DOHH2 (cell line): Measurements from ENCODE around the gene MYF6.

Experiments
- H3F3A ChIP-seq: fragments of 200-600 bp; sonication (generic), shearing (Covaris generic); 2 replicates; pipeline ENCODE4 v1.6.0; 2016; ENCODE audit warnings: antibody characterized with exemption, mild to moderate bottlenecking; ENCODE audit not compliant: control insufficient read depth, insufficient read depth
- H3K27ac ChIP-seq: fragments of 200-600 bp; sonication (generic); 2 replicates; pipeline ENCODE4 v1.5.1; 2014; ENCODE audit warnings: low read depth, mild to moderate bottlenecking, low read length, moderate library complexity
- H3K27me3 ChIP-seq: fragments of 200-600 bp; sonication (generic); 2 replicates; pipeline ENCODE4 v1.6.1; 2014; ENCODE audit warnings: mild to moderate bottlenecking, low read length, mixed read lengths; ENCODE audit not compliant: control insufficient read depth
- H3K36me3 ChIP-seq: fragments of 200-600 bp; sonication (generic); 2 replicates; pipeline ENCODE4 v1.6.1; 2014; ENCODE audit warnings: mild to moderate bottlenecking, low read length, moderate library complexity, mixed read lengths; ENCODE audit not compliant: control insufficient read depth
- H3K4me1 ChIP-seq: fragments of 200-600 bp; sonication (generic); 2 replicates; pipeline ENCODE4 v1.6.1; 2014; ENCODE audit warnings: mild to moderate bottlenecking, low read length, mixed read lengths; ENCODE audit not compliant: control insufficient read depth
- H3K4me2 ChIP-seq: fragments of 200-600 bp; sonication (generic); 2 replicates; pipeline ENCODE4 v1.6.0; 2014; ENCODE audit warnings: mild to moderate bottlenecking, low read length, moderate library complexity
- H3K4me3 ChIP-seq: fragments of 200-600 bp; sonication (generic); 2 replicates; pipeline ENCODE4 v1.5.1; 2014; ENCODE audit warnings: mild to moderate bottlenecking, low read length, mixed read lengths
- H3K79me2 ChIP-seq: fragments of 200-600 bp; sonication (generic); 2 replicates; pipeline ENCODE4 v1.6.1; 2014; ENCODE audit warnings: mild to moderate bottlenecking, low read length, mixed read lengths; ENCODE audit not compliant: control insufficient read depth
- H3K9me2 ChIP-seq: fragments of 200-600 bp; sonication (generic); replicated peaks from 2 replicates; pipeline ENCODE4 v1.6.1; 2014; ENCODE audit warnings: mild to moderate bottlenecking, low read length, mixed read lengths; ENCODE audit not compliant: control insufficient read depth
- H3K9me3 ChIP-seq: fragments of 200-600 bp; sonication (generic); 2 replicates; pipeline ENCODE4 v1.6.1; 2014; ENCODE audit warnings: antibody characterized with exemption, low read length, mixed read lengths; ENCODE audit not compliant: control insufficient read depth, insufficient read depth
- H4K20me1 ChIP-seq: fragments of 200-600 bp; sonication (generic); 2 replicates; pipeline ENCODE4 v1.6.0; 2014; ENCODE audit warnings: low read depth, mild to moderate bottlenecking, antibody characterized with exemption, low read length, moderate library complexity; ENCODE audit not compliant: control insufficient read depth, insufficient read depth
- EZH2phosphoT487 ChIP-seq: fragments of 200-600 bp; sonication (generic); IDR thresholded peaks from 2 replicates; pipeline ENCODE4 v1.6.1; 2017; ENCODE audit warnings: borderline replicate concordance, mild to moderate bottlenecking, antibody characterized with exemption, low read length, moderate library complexity, mixed read lengths
- TF ChIP-seq, protein P1 (sequence below): fragments of 200-600 bp; sonication (generic); IDR thresholded peaks from one replicate; pipeline ENCODE4 v1.5.1; 2014; ENCODE audit warnings: antibody characterized with exemption, mild to moderate bottlenecking, low read depth, low read length; ENCODE audit not compliant: poor library complexity, severe bottlenecking

MYF6 gene

DNA sequence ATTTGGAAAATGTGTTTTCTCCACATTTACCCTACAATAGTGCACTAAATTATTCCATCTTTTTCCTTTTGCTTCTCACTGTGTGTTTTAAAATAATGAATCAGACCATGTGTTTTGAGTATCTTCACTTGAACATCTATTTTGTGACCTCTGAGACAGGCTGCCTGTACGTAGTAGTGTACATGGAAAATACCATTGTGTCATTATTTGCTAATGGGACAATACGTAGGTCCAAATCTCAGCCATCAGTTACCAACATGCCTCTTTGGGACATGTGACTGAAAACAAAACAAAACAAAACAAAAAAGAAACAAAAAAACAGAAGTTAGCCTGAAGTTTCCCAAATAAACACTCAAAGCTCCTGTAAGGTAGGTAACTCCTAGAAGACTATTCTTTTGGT lies 7.1 kb upstream of the MYF6 start:
- no peaks in the 10 kb centered on the region for H3F3A ChIP-seq
- no peaks in the 10 kb centered on the region for H3K4me1 ChIP-seq
- H4K20me1 ChIP-seq, result no peaks in the 10 kb centered on the region
- H3K27me3 ChIP-seq, result no peaks in the 10 kb centered on the region
- H3K9me3 ChIP-seq, result no peaks in the 10 kb centered on the region
- H3K27ac ChIP-seq, result no peak overlapping the region
- no peaks in the 10 kb centered on the region for H3K79me2 ChIP-seq
- H3K4me2 ChIP-seq, result no peak overlapping the region
- no peak overlapping the region for H3K4me3 ChIP-seq
- TF ChIP-seq EZH2phosphoT487, result no peak
- TF ChIP-seq, protein P1, sequence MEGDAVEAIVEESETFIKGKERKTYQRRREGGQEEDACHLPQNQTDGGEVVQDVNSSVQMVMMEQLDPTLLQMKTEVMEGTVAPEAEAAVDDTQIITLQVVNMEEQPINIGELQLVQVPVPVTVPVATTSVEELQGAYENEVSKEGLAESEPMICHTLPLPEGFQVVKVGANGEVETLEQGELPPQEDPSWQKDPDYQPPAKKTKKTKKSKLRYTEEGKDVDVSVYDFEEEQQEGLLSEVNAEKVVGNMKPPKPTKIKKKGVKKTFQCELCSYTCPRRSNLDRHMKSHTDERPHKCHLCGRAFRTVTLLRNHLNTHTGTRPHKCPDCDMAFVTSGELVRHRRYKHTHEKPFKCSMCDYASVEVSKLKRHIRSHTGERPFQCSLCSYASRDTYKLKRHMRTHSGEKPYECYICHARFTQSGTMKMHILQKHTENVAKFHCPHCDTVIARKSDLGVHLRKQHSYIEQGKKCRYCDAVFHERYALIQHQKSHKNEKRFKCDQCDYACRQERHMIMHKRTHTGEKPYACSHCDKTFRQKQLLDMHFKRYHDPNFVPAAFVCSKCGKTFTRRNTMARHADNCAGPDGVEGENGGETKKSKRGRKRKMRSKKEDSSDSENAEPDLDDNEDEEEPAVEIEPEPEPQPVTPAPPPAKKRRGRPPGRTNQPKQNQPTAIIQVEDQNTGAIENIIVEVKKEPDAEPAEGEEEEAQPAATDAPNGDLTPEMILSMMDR, result no peak
- no peaks in the 10 kb centered on the region for H3K9me2 ChIP-seq
- no peaks in the 10 kb centered on the region for H3K36me3 ChIP-seq

DNA sequence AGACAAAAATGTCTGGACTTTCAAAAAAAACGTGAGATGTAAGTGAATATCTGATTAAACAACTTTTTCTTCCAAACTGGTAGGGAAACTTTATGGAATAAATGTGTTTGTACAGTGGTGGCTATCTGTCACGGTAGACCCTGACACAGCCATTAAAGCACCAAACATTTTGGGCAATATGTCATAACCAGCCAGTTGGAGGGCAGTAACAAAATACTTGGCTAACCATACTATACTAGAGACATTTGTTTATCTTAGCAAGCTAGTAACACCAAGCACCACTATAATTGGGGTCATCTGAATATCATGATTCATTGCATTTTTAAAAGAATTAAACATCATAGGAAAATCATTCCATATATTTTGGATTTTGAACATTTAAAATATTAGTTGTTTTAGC lies 6.0 kb upstream of the MYF6 start:
- no peaks in the 10 kb centered on the region for H3F3A ChIP-seq
- no peaks in the 10 kb centered on the region for H3K27me3 ChIP-seq
- no peaks in the 10 kb centered on the region for H3K4me1 ChIP-seq
- no peaks in the 10 kb centered on the region for H3K36me3 ChIP-seq
- no peaks in the 10 kb centered on the region for H3K9me3 ChIP-seq
- H4K20me1 ChIP-seq, result no peaks in the 10 kb centered on the region
- H3K27ac ChIP-seq, result no peak overlapping the region
- H3K4me3 ChIP-seq, result no peak overlapping the region
- no peaks in the 10 kb centered on the region for H3K9me2 ChIP-seq
- no peak overlapping the region for H3K4me2 ChIP-seq
- no peaks in the 10 kb centered on the region for H3K79me2 ChIP-seq
- TF ChIP-seq, protein P1, result no peak
- TF ChIP-seq EZH2phosphoT487, result no peak

- Histone ChIP-seq H3K79me2 (no peaks in the 10 kb centered on the region), H3K9me3 (no peaks in the 10 kb centered on the region; the same call in 1 of the 2 replicates), H3K4me2 (no peak overlapping the region), H3K27me3 (no peaks in the 10 kb centered on the region), H4K20me1 (no peaks in the 10 kb centered on the region), H3K4me1 (no peaks in the 10 kb centered on the region), H3K9me2 (no peaks in the 10 kb centered on the region), H3K36me3 (no peaks in the 10 kb centered on the region), H3F3A (no peaks in the 10 kb centered on the region), H3K27ac (no peak overlapping the region), H3K4me3 (no peak overlapping the region)
- TF ChIP-seq, protein P1, result no peak
- no peak for TF ChIP-seq EZH2phosphoT487
These were observed 4.3 kb upstream of the MYF6 start for GRCh38 chr12:80702889-80703805.
